HG03354 (cell line): ENCODE data around the gene C17orf67.
A peak's percentile ranks its signal among the peaks of the same experiment; 100 is the strongest.

Experiments
- ATAC-seq: cut with Tn5 transposase; IDR thresholded peaks from one replicate; pipeline ENCODE4 v1.9.1; 2021; ENCODE audit warnings: mild to moderate bottlenecking; ENCODE audit not compliant: unreplicated experiment, poor library complexity, severe bottlenecking

Gene C17orf67

GRCh38 chr17:56834380-56835263, 902 bp upstream of the C17orf67 start:
- ATAC-seq = peak; percentile 36

- peak; percentile 59 for ATAC-seq
Observed at GRCh38 chr17:56833057-56833808, 487 bp downstream of the C17orf67 start.

GRCh38 chr17:56832446-56832845, 1.3 kb downstream of the C17orf67 start:
- no peak for ATAC-seq

- ATAC-seq = no peak
Observed at GRCh38 chr17:56831369-56832095, 2.2 kb downstream of the C17orf67 start.

- ATAC-seq = no peak
Observed at GRCh38 chr17:56830726-56831368, 2.9 kb downstream of the C17orf67 start.

- no peak for ATAC-seq
Observed at GRCh38 chr17:56826611-56827414, 6.9 kb downstream of the C17orf67 start.

GRCh38 chr17:56824503-56824902, 9.2 kb downstream of the C17orf67 start:
- no peak for ATAC-seq

- no peak for ATAC-seq
Observed at GRCh38 chr17:56823848-56824247, 9.9 kb downstream of the C17orf67 start.

- ATAC-seq = no peak
Observed at GRCh38 chr17:56822725-56823124, 11.0 kb downstream of the C17orf67 start.

- ATAC-seq = no peak
Observed at GRCh38 chr17:56821847-56822534, 11.7 kb downstream of the C17orf67 start.

- no peak for ATAC-seq
Observed at GRCh38 chr17:56820207-56820606, 13.5 kb downstream of the C17orf67 start.

GRCh38 chr17:56819431-56820145, 14.1 kb downstream of the C17orf67 start:
- peak; percentile 80 for ATAC-seq

GRCh38 chr17:56819030-56819429, 14.7 kb downstream of the C17orf67 start:
- no peak for ATAC-seq

- no peak for ATAC-seq
Observed at GRCh38 chr17:56817066-56817465, 16.7 kb downstream of the C17orf67 start.

GRCh38 chr17:56815711-56816110, 18.0 kb downstream of the C17orf67 start:
- no peak for ATAC-seq

- ATAC-seq = no peak
Observed at GRCh38 chr17:56812901-56813388, 20.8 kb downstream of the C17orf67 start.

GRCh38 chr17:56810891-56811775, 22.6 kb downstream of the C17orf67 start:
- ATAC-seq = no peak
